LNCAP (cell line): ENCODE data around the gene ZFP62.

Source experiments
- CTCF ChIP-seq: fragments of 450-650 bp; IDR thresholded peaks from 2 replicates; pipeline ENCODE4 v1.5.1; 2017; ENCODE audit warnings: mild to moderate bottlenecking

ZFP62 gene

GRCh38 chr5:180858586-180858985, 2.5 kb downstream of the ZFP62 start:
- TF ChIP-seq CTCF, result no peak

GRCh38 chr5:180853848-180854176, 7.3 kb downstream of the ZFP62 start:
- no peak for TF ChIP-seq CTCF

GRCh38 chr5:180853121-180853847, 7.8 kb downstream of the ZFP62 start:
- TF ChIP-seq CTCF, result no peak

DNA sequence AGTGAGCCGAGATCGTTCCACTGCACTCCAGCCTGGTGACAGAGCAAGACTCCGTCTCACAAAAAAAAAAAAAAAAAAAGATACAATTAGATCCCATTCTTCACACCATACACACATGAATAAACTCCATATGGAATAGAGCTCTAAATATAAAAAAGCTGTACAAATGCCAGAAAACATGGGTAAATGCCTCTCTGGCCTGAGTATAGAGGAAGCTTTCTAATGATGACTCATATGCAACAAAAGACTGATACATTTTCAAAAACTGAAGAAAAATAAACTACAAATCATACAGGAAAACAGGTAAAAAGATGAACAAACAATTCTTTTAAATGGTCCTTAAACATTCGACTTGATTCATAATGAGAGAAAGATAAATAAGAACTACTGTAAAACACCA, 8.6 kb downstream of the ZFP62 start:
- no peak for TF ChIP-seq CTCF

DNA sequence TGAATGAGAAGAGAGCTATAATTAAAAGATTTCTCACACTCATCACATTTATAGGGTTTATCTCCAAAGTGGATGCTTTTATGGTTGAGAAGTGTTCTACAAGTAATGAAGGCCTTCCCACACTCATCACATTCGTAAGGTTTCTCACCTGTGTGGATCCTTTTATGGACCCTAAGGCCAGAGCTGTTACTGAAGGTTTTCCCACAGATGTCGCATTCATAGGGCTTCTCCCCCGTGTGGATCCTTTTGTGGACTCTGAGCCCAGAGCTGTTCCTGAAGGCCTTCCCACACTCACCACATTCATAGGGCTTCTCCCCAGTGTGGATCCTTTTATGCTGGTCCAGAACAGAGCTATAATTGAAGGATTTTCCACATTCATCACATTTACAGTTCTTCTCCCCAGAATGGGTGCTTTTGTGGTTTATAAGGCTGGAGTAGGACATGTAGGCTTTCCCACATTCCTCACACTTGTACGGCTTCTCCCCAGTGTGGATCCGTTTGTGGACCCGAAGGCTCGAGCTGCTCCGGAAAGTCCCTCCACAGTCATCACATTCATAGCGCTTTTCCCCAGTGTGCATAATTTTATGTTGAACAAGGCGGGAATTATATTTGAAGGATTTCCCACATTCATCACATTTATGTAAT, 10.5 kb downstream of the ZFP62 start:
- TF ChIP-seq CTCF, result no peak

DNA sequence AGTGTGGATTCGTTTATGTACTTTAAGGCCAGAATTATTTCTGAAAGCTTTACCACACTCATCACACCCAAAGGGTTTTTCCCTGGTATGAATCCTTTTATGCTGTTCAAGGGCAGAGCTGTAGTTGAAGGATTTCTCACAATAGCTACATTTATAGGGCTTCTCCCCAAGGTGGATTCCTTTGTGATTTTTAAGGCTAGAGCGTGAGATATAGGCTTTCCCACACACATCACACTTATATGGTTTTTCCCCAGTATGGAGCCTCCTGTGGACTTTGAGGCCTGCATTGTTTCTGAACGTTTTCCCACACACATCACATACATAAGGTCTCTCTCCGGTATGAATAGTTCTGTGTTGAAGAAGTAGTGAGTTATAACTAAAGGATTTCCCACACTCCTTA, 11.2 kb downstream of the ZFP62 start:
- no peak for TF ChIP-seq CTCF

DNA sequence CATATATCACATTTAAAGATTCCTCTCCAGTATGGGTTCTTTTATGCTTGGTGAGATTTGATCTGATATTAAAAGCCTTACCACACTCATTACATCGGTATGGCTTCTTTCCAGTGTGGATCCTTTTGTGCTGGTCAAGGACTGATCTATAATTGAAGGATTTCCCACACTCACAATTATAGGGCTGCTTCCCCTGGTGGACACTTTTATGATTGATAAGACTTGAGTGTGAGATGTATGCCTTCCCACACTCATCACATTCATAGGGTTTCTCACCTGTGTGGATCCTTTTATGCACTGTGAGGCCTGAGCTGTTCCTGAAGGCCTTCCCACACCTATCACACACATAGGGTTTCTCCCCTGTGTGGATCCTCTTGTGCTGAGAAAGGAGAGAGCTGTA, 12.2 kb downstream of the ZFP62 start:
- no peak for TF ChIP-seq CTCF
